Measurements from ENCODE around the gene MAP3K20.
"Not testable (repeated sequence)": the region's sequence is repeated elsewhere in the genome, so short reads cannot be mapped to it uniquely, and the experiment has no call there.

Gene MAP3K20

GRCh38 chr2:173075781-173076580, at the start of gene MAP3K20:
Gene MAP3K20, plus strand, starts transcription at chr2:173075846. Its CDS starts 15,186 bp downstream, at chr2:173091032.
- no peak for DNase-seq (ENCODE audit: low read depth, low spot score)
- peak within 1 kb of the TSS; percentile 70 for H3K27ac ChIP-seq

GRCh38 chr2:173026479-173026878, 49.2 kb upstream of the MAP3K20 start:
- no peak overlapping the region for H3K27ac ChIP-seq
- DNase-seq (ENCODE audit: low read depth, low spot score): no peak

- DNase-seq (ENCODE audit: low read depth, low spot score): no peak
- H3K27ac ChIP-seq: no peak overlapping the region
Observed at GRCh38 chr2:173027181-173028128, 48.2 kb upstream of the MAP3K20 start.

GRCh38 chr2:173028141-173028540, 47.5 kb upstream of the MAP3K20 start:
- no peak overlapping the region for H3K27ac ChIP-seq
- no peak for DNase-seq (ENCODE audit: low read depth, low spot score)

- DNase-seq (ENCODE audit: low read depth, low spot score): no peak
- no peak overlapping the region for H3K27ac ChIP-seq
Observed at GRCh38 chr2:173028671-173029070, 47.0 kb upstream of the MAP3K20 start.

- H3K27ac ChIP-seq: peak overlapping the region; percentile 47
- peak; percentile 54 for DNase-seq (ENCODE audit: low read depth, low spot score)
Observed at GRCh38 chr2:173030561-173031490, 44.8 kb upstream of the MAP3K20 start.

GRCh38 chr2:173032032-173032431, 43.6 kb upstream of the MAP3K20 start:
- no peak overlapping the region for H3K27ac ChIP-seq
- no peak for DNase-seq (ENCODE audit: low read depth, low spot score)

- no peak for DNase-seq (ENCODE audit: low read depth, low spot score)
- H3K27ac ChIP-seq: no peak overlapping the region
Observed at GRCh38 chr2:173033084-173033483, 42.6 kb upstream of the MAP3K20 start.

GRCh38 chr2:173034143-173034542, 41.5 kb upstream of the MAP3K20 start:
- no peak for DNase-seq (ENCODE audit: low read depth, low spot score)

GRCh38 chr2:173037245-173038120, 38.2 kb upstream of the MAP3K20 start:
- DNase-seq (ENCODE audit: low read depth, low spot score): no peak
- no peak overlapping the region for H3K27ac ChIP-seq

More at GRCh38 chr2:173034143-173034542, 41.5 kb upstream of the MAP3K20 start:
- no peak overlapping the region for H3K27ac ChIP-seq

- H3K27ac ChIP-seq; DNase-seq (ENCODE audit: low read depth, low spot score): not testable (repeated sequence)
Observed at GRCh38 chr2:173038257-173038656, 37.4 kb upstream of the MAP3K20 start.

GRCh38 chr2:173040729-173041128, 34.9 kb upstream of the MAP3K20 start:
- no peak for DNase-seq (ENCODE audit: low read depth, low spot score)
- H3K27ac ChIP-seq: no peak overlapping the region

GRCh38 chr2:173043476-173043875, 32.2 kb upstream of the MAP3K20 start:
- no peak overlapping the region for H3K27ac ChIP-seq
- no peak for DNase-seq (ENCODE audit: low read depth, low spot score)

GRCh38 chr2:173043897-173044519, 31.6 kb upstream of the MAP3K20 start:
- no peak overlapping the region for H3K27ac ChIP-seq
- no peak for DNase-seq (ENCODE audit: low read depth, low spot score)

GRCh38 chr2:173044686-173045085, 31.0 kb upstream of the MAP3K20 start:
- DNase-seq (ENCODE audit: low read depth, low spot score): no peak
- no peak overlapping the region for H3K27ac ChIP-seq

GRCh38 chr2:173045181-173045580, 30.5 kb upstream of the MAP3K20 start:
- no peak for DNase-seq (ENCODE audit: low read depth, low spot score)
- no peak overlapping the region for H3K27ac ChIP-seq

- no peak for DNase-seq (ENCODE audit: low read depth, low spot score)
- peak overlapping the region; percentile 97 for H3K27ac ChIP-seq
Observed at GRCh38 chr2:173048522-173048896, 27.1 kb upstream of the MAP3K20 start.

GRCh38 chr2:173048897-173049661, 26.6 kb upstream of the MAP3K20 start:
- H3K27ac ChIP-seq: peak overlapping the region; percentile 97
- DNase-seq (ENCODE audit: low read depth, low spot score): peak; percentile 99

Data from epithelial cell of prostate (primary cell).